Endometrial microvascular endothelial cells (primary cell): Measurements from ENCODE around the gene GRIP2. TPM values are rescaled to one million over a fixed set of nuclear protein-coding genes. Genes with fewer than 3 reads are reported as not detected.
"Not testable (repeated sequence)": the region's sequence is repeated elsewhere in the genome, so short reads cannot be mapped to it uniquely, and the experiment has no call there.

ENCODE experiments used
- in situ Hi-C: cut with HindIII; loops from 2 replicates; pipeline ENCODE4 v1.10.0; 2017; ENCODE audit warnings: low sequenced_read_pairs, low pct_unique_long_range_greater_than_20kb; ENCODE audit errors: inconsistent ontology term
- total RNA-seq: library from RNA; depleted of rRNA; stranded (reverse); fragments of >200 nt; gene quantifications from one replicate; pipeline ENCODE4 v1.2.3, GENCODE V29; 2015; ENCODE audit errors: inconsistent ontology term

Gene GRIP2
- total RNA-seq, 1 donor from 2014 or later, result 0.28 TPM

DNA sequence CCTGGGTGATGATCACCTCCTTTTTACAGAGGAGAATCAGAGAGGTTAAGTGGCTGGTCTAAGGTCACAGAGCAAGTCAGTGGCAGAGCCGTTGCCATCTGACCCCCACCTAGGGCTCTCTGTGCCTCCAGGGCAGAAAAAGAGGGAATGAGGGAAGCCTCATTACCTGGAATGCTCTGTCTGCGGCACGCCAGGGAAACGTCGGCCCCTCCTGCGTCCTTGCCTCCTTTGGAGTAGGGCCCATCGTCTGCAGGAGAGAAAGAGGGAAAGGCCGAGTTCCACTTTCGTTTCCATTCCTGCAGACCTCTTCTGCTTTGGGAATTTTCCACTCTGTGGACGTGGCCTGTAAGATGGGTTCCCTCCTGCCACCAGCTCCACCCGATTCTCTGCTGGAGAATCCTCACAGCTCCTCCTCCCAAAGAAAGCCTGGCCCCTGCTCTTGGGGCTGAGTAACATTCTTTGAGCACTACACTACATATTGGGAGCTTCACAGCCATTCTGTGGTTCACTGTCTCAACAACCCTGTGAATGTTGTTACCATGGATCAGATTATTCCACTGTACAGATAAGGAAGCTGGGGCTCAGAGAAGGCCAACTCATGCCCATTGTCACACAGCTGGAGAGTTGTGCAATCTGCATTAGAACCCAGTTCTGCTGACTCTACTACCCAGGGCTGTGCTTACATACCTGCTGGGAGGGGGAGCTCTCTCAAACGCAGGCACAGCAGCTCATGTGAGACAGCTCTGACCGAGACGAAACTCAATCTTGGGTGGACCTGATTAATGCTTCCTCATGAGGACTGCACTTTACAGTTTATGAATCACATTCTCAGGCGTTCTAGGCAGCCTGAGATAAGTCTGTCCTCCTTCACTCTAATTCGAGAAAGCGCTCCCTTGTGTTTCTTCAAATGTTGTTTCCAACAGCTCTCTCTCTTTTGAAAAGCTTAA is 14.2 kb downstream of the GRIP2 start:
- in situ Hi-C loops, result no loop called here

GRCh38 chr3:14524920-14525660 is 15.1 kb downstream of the GRIP2 start:
- in situ Hi-C loops, result no loop called here

DNA sequence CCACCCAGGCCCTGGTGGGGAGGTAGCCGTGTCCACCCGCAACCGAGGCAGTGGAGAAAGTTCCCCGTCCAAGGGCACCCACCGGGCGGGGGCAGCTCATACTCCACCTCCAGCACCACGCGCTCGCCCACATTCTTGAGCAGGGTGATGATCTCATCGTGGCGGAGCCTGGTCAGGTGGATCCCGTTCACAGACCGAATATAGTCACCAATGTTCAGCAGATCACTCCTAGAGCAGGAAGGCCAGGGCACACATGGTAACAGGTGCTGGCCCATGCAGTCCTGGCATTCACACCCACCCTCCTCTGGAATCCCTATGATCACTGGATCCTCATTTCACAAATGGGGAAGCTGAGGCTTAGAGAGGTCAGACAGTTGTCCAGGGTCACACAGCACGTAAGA is 15.8 kb downstream of the GRIP2 start:
- in situ Hi-C loops, result no loop called here

GRCh38 chr3:14523792-14524191 is 16.4 kb downstream of the GRIP2 start:
- in situ Hi-C loops, result no loop called here

DNA sequence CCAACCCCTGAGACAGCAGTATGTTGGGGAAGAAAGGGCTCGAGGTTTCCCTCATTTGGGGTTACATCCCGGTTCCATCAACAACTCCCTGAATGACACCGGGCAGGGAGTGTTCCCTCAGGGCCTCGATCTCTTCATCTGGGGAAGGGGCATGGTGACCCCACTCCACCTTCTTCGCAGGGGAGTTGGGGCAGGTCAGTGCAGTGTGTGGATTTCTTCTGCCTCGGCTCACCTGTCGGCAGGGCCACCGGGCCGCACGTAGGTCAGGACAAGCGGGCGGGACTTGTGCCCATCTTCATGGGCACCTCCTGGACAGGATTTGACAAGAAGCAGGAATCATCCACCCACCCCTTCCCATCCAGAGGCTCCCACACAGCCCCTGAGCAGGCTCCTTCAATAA is 17.4 kb downstream of the GRIP2 start:
- in situ Hi-C loops, result no loop called here

GRCh38 chr3:14522129-14522691 is 17.9 kb downstream of the GRIP2 start:
- in situ Hi-C loops, result no loop called here

GRCh38 chr3:14521611-14522010 is 18.5 kb downstream of the GRIP2 start:
- in situ Hi-C loops, result no loop called here

DNA sequence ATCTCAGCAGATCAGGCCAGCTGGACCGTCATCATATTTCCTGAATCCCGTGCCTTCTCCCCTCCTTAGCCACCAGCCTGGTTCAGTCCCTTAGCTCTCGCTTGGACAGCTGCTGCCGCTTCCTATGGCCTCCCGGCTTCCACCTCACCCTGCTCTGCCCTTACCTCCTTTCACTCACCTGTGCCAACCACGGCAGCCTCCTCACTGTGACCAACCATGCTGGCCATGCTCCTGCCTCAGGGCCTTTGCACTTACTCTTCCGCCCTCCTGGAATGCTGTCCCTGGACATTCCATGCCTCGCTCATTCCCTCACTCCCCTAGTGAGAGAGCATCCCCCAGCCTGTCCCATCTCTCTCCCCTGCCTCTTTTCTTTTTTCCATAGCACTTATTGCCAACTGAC is 19.2 kb downstream of the GRIP2 start:
- in situ Hi-C loops, result no loop called here

DNA sequence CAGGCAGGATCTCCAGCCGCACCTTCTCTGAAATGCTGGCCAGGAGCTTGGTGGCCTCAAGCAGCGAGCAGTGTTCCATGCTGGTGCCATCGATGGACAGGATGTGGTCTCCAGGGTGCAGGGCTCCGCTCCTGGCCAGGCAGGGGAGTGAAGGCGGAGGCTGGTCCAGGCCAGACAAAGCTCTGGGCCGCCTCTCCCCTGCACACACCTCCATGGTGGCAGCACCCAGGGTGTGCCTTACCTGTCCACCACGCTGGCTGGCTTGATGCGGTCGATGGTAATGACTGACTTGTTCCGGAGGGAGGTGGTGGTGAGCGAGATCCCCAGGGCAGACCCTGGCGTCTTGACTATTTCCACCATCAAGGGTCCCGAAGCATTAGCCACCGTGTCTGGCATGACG is 20.0 kb downstream of the GRIP2 start:
- in situ Hi-C loops, result no loop called here

DNA sequence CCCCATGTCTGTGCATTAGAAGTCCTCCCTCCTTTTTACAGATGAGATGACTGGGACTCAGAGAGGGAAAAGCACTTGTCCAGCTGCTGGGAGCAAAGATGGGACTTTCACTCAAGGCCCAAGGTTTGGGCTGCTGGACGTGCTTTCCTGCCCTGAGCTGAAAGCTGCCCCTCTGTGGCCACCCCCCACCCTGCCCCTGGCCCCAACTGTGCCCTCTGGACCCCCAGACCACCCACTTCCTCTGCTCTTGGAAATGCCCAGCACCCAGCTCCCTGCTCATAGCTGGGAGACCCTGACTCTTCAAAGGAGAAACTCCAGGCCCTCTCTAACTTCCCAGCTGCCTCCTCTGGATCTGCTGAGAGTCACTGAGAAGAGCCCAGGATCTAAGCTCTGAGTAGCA is 20.7 kb downstream of the GRIP2 start:
- in situ Hi-C loops, result no loop called here

DNA sequence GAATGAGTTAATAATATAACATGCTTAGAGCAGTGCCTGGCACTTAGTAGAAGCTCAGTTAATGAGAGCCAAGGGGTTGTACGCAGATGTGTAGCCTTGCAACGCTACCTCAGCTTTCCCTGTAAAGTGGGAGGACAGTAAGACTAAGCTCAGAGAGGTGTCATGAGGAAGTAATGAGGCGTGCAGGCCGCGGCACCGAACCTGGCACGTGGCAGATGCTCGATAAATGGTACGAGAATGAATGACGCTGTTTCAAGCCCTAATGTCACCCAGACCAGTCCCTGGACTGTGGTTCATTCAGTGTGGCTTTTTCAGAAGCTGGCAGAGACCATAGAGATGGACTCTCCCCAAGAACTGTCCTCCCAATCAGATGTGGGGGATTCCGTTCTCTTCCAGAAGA is 21.2 kb downstream of the GRIP2 start:
- in situ Hi-C loops, result no loop called here

DNA sequence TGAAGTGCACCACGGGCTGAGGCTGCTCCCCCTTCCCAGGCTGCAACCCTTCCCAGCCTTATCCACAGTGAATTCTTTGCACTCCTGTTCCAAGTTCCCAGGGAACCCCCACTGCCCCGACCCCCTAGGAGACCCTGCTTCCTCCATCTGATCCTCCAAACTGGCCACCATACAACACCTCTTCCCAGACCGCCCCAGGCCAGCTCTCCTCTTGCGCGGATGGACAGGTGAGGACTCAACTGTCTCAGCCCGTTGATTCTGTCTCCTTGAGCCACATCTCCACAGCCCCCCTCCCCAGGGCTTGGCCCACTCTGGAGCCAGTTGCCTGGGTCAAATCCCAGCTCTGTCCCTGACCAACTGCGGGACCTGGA is 21.7 kb downstream of the GRIP2 start:
- in situ Hi-C loops, result no loop called here

GRCh38 chr3:14517601-14518431 is 22.3 kb downstream of the GRIP2 start:
- in situ Hi-C loops, result no loop called here

DNA sequence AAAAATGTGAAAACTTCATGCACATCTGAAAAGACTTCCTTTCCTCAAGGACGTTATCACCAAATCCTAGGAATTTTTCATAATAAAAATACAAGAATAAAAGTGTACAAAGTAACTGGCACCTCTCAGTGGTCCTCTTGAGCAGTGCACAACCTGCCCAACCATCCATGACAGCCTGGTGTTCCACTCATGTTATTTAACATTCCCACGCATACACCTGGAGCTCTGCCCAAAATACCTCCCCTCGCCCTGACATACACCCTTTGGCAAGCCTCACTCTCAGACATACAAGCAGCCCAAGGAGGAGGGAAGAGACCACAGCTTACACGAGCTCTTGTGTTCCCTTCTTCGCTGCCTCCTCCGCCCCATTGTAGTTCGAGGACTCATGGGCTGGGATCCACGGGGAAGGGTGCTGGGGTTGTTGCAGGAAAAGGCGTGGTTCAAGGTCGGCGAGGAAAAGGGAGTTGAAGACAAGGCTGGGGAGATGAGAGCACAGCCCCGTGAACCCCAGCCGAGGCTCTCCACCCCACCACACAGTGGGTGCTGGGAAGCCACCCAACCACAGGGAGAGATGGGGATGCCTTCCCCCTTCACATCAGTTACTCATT is 23.3 kb downstream of the GRIP2 start:
- in situ Hi-C loops, result no loop called here

DNA sequence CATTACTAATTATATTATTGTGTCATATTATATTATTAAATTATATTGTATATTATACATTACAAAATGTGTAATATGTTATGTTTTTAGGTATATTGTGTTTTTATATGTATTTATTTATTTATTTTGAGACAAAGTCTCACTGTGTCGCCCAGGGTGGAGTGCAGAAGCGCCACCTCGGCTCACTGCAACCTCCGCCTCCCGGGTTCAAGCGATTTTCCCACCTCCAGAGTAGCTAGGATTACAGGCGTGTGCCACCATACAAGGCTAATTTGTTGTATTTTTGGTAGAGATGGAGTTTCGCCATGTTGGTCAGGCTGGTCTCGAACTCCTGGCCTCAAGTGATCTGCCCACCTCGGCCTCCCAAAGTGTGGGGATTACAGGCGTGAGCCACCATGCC is 24.6 kb downstream of the GRIP2 start:
- in situ Hi-C loops, result not testable (repeated sequence)

- in situ Hi-C loops, result no loop called here
These were observed 25.8 kb downstream of the GRIP2 start for GRCh38 chr3:14514323-14514720.

DNA sequence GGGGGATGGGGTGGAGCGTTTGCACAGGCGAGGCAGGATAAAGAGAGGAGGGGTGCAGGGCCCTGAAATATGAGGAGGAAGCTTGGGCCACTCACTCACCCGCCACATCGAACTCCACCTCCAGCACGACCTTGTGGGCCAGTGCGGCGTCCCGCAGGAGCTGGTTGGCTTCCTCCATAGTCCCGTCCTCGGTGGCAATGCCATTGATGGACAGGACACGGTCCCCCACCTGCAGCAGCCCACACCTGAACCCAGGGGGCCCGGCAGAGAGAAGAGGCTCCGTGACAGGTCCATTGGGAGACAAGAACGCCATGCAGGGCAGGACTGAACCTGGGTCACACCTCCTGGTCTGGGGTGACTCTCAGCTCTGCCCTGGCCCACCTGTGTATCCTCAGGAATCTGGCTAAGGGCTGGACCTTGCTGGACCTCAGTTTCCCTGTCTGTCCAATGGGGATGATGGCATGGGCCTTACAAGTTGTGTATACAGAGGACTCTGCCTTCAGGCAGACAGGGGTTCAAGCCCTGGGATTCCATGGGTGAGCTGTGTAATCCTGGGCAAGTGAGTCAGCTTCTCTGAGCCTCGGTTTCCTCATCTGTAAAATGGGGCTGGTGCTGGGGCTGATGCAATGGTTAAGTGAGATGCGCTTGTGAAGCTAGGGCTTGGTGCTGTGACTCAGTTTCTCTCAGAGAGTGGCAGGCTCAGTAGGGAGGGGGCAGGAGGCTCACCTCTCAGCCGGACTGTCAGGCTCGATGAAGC is 26.4 kb downstream of the GRIP2 start:
- in situ Hi-C loops, result no loop called here

GRCh38 chr3:14512942-14513327 is 27.2 kb downstream of the GRIP2 start:
- in situ Hi-C loops, result no loop called here
